Natural killer cell (primary cell): ENCODE measurements around the gene PIK3AP1. TPM values are rescaled to one million over a fixed set of nuclear protein-coding genes. Genes with fewer than 3 reads are reported as not detected.

Experiments
- ATAC-seq, 3 donors: fragments of 150-1000 bp in 2 of 3; fragments of 200-7000 bp in 1 of 3; cut with Tn5 transposase; 1 replicate in 1 of 3; 2 replicates in 2 of 3; pipeline ENCODE4 v1.10.0; 2021; ENCODE audit warnings: mild to moderate bottlenecking in 2 of 3, moderate library complexity in 2 of 3
- DNase-seq, 2 donors: peaks; one replicate each; pipeline versions ENCODE4 v3.0.0 to v3.0.0-alpha.2; 2013 to 2021; ENCODE audit warnings: mixed read lengths in 1 of 2
- H3K27ac ChIP-seq: one replicate; pipeline ENCODE4 v1.5.1; 2013; ENCODE audit warnings: mild to moderate bottlenecking, low read length
- H3K27me3 ChIP-seq: one replicate; pipeline ENCODE4 v1.6.1; 2013; ENCODE audit warnings: low read length; ENCODE audit not compliant: control insufficient read depth, insufficient read depth
- H3K36me3 ChIP-seq: one replicate; pipeline ENCODE4 v1.6.1; 2013; ENCODE audit warnings: low read length; ENCODE audit not compliant: control insufficient read depth, insufficient read depth
- H3K4me1 ChIP-seq: one replicate; pipeline ENCODE4 v1.6.1; 2013; ENCODE audit warnings: low read length; ENCODE audit not compliant: control insufficient read depth, insufficient read depth
- H3K4me3 ChIP-seq: one replicate; pipeline ENCODE4 v1.5.1; 2013; ENCODE audit warnings: low read length
- H3K9me3 ChIP-seq: one replicate; pipeline ENCODE4 v1.6.1; 2013; ENCODE audit warnings: low read length; ENCODE audit not compliant: control insufficient read depth, insufficient read depth
- H3K27ac Mint-ChIP-seq, 2 donors: one replicate each; pipeline ENCODE4 v1.8.0; 2022; ENCODE audit warnings: mild to moderate bottlenecking in 2 of 2, mixed read lengths in 2 of 2, moderate library complexity in 1 of 2
- H3K27me3 Mint-ChIP-seq, 2 donors: one replicate each; pipeline ENCODE4 v1.8.0; 2022; ENCODE audit warnings: low read depth in 2 of 2, mixed read lengths in 2 of 2
- H3K36me3 Mint-ChIP-seq: one replicate; pipeline ENCODE4 v1.8.0; 2022; ENCODE audit warnings: mixed read lengths
- H3K4me1 Mint-ChIP-seq, 2 donors: one replicate each; pipeline ENCODE4 v1.8.0; 2022; ENCODE audit warnings: mixed read lengths in 2 of 2
- H3K4me3 Mint-ChIP-seq: one replicate; pipeline ENCODE4 v1.8.0; 2022; ENCODE audit warnings: mild to moderate bottlenecking, moderate library complexity, mixed read lengths
- H3K9me3 Mint-ChIP-seq, 2 donors: one replicate each; pipeline ENCODE4 v1.8.0; 2022; ENCODE audit warnings: mixed read lengths in 2 of 2
- WGBS: methylation state at CpG from one replicate; pipeline ENCODE4 v1.1.7; 2013; ENCODE audit warnings: missing lambda C conversion rate; ENCODE audit not compliant: insufficient coverage; 5-methylcytosine and 5-hydroxymethylcytosine counted together
- intact Hi-C: fragments of 100-400 bp; cut with micrococcal nuclease; formaldehyde crosslinking; loops from one replicate; pipeline ENCODE4 v1.14.2; 2022
- total RNA-seq, 4 donors: library from RNA; stranded (reverse); fragments of 120-200 nt in 1 of 4; gene quantifications; one replicate each; pipeline versions ENCODE4 v1.2.3 to v1.2.4, GENCODE V29; 2013 to 2022
- TF ChIP-seq, protein P1 (sequence below): fragments of 200-600 bp; IDR thresholded peaks from one replicate; pipeline ENCODE4 v1.8.0; 2022; ENCODE audit warnings: antibody characterized with exemption

The PIK3AP1 gene
- total RNA-seq, 3 donors from 2014 or later (not counting 1 experiment from before 2014, with no cell fraction given), result 95.3 to 137 (median 97.1) TPM

DNA sequence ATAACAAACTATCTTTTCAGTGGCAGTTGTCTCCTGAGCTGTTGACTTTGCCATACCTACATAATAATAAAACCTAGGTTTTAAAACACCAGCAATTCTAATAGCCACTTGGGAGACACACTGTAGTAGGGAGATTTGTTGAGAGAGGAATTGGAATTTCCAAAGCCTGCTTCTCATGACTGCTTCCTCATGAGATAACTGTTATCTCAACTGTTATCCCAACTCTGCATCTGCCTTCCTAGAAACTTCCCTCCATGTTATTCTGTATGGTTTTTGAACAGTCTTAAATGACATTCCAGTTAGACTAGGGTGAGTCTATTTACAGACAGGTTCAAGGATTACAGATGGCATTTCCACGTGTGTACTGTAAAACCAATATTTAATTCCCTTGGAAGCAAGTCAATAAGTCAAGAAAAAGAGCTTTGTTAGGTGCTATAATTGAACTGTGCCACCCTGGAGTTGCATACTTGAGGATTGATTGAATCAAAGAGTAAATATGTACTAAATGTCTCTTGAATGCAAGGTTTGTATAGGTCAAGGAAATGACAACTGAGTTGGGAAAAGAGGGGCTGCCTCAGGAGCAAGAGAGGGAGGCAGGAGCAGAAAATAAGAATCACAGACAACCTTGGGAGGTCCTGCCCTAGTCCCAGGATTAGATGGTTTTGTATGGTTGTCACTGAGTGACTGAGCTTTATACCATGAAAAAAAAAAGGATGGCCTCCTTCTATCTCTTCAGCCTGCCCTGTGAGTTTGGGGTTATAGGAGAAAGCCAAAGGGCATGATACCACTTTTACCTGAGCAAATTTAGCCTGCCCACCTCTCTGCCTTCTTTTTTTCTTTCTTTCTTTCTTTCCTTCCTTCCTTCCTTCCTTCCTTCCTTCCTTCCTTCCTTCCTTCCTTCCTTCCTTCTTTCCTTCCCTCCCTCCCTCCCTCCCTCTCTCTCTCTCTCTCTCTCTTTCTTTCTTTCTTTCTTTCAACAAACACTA, 123.6 kb downstream of the PIK3AP1 start:
- Mint-ChIP-seq H3K4me1 (peaks cover 0 to 1% of the 10 kb centered on the region in 2 donors), H3K27ac (peak overlapping the region; percentile 24 to 78), H3K36me3 (peaks cover 7% of the 10 kb centered on the region), H3K9me3 (no peaks in the 10 kb centered on the region), H3K27me3 (no peaks in the 10 kb centered on the region), H3K4me3 (no peak overlapping the region)
- ATAC-seq, result no peak
- Histone ChIP-seq H3K27ac (no peak overlapping the region), H3K9me3 (no peaks in the 10 kb centered on the region), H3K4me1 (no peaks in the 10 kb centered on the region), H3K27me3 (no peaks in the 10 kb centered on the region), H3K4me3 (no peak overlapping the region), H3K36me3 (peaks cover 73% of the 10 kb centered on the region)
- no peak for DNase-seq
- 100% methylated on average over 1 of the region's 1 CpG for WGBS
- TF ChIP-seq, protein P1, sequence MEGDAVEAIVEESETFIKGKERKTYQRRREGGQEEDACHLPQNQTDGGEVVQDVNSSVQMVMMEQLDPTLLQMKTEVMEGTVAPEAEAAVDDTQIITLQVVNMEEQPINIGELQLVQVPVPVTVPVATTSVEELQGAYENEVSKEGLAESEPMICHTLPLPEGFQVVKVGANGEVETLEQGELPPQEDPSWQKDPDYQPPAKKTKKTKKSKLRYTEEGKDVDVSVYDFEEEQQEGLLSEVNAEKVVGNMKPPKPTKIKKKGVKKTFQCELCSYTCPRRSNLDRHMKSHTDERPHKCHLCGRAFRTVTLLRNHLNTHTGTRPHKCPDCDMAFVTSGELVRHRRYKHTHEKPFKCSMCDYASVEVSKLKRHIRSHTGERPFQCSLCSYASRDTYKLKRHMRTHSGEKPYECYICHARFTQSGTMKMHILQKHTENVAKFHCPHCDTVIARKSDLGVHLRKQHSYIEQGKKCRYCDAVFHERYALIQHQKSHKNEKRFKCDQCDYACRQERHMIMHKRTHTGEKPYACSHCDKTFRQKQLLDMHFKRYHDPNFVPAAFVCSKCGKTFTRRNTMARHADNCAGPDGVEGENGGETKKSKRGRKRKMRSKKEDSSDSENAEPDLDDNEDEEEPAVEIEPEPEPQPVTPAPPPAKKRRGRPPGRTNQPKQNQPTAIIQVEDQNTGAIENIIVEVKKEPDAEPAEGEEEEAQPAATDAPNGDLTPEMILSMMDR, result no peak
- intact Hi-C loops, result no loop called here

GRCh38 chr10:96595741-96596140, 124.6 kb downstream of the PIK3AP1 start:
- H3K36me3 ChIP-seq, result peaks cover 65% of the 10 kb centered on the region
- H3K36me3 Mint-ChIP-seq, result peaks cover 7% of the 10 kb centered on the region
- H3K27me3 Mint-ChIP-seq, result no peaks in the 10 kb centered on the region
- peak overlapping the region; percentile 24 to 78 for H3K27ac Mint-ChIP-seq
- DNase-seq, result no peak
- H3K9me3 Mint-ChIP-seq, result no peaks in the 10 kb centered on the region
- intact Hi-C loops, result no loop called here
- peaks cover 0 to 4% of the 10 kb centered on the region in 2 donors for H3K4me1 Mint-ChIP-seq
- 98% methylated on average over 4 of the region's 4 CpGs for WGBS
- no peaks in the 10 kb centered on the region for H3K27me3 ChIP-seq
- no peaks in the 10 kb centered on the region for H3K9me3 ChIP-seq
- no peaks in the 10 kb centered on the region for H3K4me1 ChIP-seq
- no peak overlapping the region for H3K4me3 ChIP-seq
- no peak for ATAC-seq
- TF ChIP-seq, protein P1, result no peak
- H3K4me3 Mint-ChIP-seq, result no peak overlapping the region
- H3K27ac ChIP-seq, result no peak overlapping the region

- Mint-ChIP-seq H3K9me3 (no peaks in the 10 kb centered on the region), H3K4me1 (peaks cover 0 to 4% of the 10 kb centered on the region in 2 donors), H3K4me3 (no peak overlapping the region), H3K27ac (peak overlapping the region; percentile 2 to 51), H3K36me3 (peaks cover 7% of the 10 kb centered on the region), H3K27me3 (no peaks in the 10 kb centered on the region)
- peaks cover 10% of the 10 kb centered on the region for H3K4me1 ChIP-seq
- H3K9me3 ChIP-seq, result no peaks in the 10 kb centered on the region
- peaks cover 40% of the 10 kb centered on the region for H3K36me3 ChIP-seq
- no CpG with 5 or more reads among the region's 1 CpG for WGBS
- no peak overlapping the region for H3K27ac ChIP-seq
- no peaks in the 10 kb centered on the region for H3K27me3 ChIP-seq
- intact Hi-C loops, result no loop called here
- TF ChIP-seq, protein P1, result no peak
- no peak for DNase-seq
- H3K4me3 ChIP-seq, result no peak overlapping the region
- ATAC-seq, result no peak
Observed at GRCh38 chr10:96591946-96592345, 128.4 kb downstream of the PIK3AP1 start.
